Kidney tubule cell (primary cell): ENCODE measurements around the gene PLPPR3.

Source experiments
- DNase-seq: peaks from one replicate; pipeline ENCODE4 v3.0.0-alpha.2; 2018; ENCODE audit warnings: low spot score

Gene PLPPR3

GRCh38 chr19:810077-810855 lies 11.5 kb downstream of the PLPPR3 start:
- DNase-seq, result no peak

GRCh38 chr19:808423-808775 lies 13.4 kb downstream of the PLPPR3 start:
- no peak for DNase-seq

DNA sequence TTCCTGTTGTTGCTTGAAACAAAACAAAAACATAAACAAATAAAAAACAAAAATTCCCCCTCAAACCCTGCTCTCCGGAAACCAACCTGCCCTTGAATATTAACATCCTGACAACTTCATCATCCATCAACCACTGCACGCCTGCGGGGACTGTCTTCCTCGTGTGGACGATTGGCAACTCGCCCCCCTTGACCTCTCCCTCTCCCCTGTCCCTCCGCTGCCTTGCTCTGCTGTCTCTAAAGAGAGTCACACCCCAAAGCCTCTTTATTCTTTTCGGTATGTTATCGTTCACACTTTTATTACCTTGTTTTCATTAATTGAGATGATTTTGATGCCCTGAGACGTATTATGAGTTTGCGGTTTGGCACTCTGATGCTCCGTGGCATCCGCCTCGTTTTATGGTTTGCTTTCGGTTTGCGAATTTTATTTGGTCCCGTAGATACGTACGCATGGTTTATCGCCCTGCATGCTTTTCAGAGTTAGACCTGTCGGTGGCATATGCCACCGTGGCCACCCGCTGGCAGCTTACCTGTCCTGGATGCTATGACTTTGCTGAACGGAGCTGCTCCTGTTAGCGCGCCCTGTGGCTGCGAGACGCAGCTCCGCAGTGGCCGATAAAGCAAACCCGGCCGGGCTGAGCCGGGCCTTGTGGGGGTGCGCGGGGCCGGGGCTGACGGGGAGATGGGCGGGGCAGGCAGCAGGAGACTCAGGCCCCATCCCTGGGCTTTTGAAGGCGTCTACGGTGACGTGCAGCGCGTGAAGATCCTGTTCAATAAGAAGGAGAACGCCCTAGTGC lies 13.9 kb downstream of the PLPPR3 start:
- no peak for DNase-seq

GRCh38 chr19:806815-807421 lies 14.8 kb downstream of the PLPPR3 start:
- no peak for DNase-seq

DNA sequence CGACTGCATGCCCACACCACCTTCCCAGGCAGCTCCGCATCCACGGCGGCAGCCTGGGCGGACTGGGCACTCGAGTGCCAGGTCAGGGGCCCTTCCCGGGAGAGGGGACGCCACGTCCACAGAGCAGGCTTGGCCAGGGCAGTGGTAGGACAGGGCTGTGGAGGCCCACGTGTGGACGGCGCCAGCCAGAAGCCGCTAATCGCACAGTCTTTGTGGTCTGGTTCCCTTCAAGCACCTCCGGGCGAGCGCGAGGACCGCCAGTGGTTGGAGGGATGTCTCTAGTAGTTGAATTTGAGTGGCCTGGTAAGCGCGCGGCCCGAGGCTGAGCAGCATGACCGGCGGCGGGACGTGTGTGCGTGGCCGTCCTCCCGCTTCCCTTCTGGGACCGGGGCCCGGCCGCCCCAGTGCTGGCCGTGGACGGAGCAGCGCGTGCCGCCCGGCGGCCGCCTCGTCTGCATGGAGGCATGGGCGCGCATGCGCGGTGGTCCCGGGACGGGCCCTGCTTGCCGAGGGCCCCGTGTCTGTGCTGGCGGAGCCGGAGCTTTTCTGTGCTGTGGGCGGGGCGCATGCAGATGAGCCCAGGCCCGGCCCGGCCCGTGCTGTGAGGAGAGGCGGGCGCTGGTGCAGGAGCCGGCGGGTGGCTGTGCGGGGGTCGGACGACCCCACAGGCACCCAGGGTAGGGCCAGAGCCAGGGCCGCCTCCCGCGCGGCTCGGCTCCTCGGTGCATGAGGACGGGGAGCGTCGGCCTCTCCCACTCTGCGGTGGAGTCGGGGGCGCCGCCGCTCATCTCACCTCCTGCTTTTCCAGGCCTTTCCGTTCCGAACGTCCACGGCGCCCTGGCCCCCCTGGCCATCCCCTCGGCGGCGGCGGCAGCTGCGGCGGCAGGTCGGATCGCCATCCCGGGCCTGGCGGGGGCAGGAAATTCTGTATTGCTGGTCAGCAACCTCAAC lies 15.9 kb downstream of the PLPPR3 start:
- no peak for DNase-seq

DNA sequence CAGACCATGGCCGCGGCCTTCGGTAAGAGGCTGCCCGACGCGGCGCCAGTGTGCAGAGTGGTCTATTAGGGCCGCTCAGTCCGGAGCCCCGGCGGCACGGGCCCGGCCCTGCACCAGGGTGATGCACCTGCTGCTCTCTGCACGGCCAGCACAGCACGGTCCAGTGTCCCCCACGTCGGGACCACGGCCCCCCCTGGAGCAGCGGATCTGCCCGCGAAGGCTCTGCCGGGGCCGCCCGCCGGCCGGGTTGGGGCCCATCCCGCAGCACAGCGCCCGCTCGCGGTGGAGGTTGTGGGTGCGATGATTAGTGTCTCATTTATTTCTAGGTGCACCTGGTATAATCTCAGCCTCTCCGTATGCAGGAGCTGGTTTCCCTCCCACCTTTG lies 16.6 kb downstream of the PLPPR3 start:
- DNase-seq, result no peak

DNA sequence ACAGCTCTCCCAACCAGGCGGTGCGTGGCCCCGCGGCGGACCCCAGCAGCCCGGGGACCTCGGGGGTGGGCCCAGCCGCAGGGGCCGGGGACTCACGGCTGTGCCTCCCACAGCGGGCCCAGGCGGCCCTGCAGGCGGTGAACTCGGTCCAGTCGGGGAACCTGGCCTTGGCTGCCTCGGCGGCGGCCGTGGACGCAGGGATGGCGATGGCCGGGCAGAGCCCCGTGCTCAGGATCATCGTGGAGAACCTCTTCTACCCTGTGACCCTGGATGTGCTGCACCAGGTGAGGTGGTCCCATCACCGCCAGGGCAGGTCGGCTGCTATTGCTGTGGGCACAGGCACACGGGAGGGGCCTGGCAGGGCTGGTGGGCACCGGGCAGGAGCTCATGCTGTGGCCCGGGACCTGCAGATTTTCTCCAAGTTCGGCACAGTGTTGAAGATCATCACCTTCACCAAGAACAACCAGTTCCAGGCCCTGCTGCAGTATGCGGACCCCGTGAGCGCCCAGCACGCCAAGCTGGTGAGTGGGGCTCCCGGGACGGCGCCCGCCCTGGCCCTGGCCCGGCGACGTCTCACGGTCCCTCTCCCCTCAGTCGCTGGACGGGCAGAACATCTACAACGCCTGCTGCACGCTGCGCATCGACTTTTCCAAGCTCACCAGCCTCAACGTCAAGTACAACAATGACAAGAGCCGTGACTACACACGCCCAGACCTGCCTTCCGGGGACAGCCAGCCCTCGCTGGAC lies 17.2 kb downstream of the PLPPR3 start:
- DNase-seq, result no peak

DNA sequence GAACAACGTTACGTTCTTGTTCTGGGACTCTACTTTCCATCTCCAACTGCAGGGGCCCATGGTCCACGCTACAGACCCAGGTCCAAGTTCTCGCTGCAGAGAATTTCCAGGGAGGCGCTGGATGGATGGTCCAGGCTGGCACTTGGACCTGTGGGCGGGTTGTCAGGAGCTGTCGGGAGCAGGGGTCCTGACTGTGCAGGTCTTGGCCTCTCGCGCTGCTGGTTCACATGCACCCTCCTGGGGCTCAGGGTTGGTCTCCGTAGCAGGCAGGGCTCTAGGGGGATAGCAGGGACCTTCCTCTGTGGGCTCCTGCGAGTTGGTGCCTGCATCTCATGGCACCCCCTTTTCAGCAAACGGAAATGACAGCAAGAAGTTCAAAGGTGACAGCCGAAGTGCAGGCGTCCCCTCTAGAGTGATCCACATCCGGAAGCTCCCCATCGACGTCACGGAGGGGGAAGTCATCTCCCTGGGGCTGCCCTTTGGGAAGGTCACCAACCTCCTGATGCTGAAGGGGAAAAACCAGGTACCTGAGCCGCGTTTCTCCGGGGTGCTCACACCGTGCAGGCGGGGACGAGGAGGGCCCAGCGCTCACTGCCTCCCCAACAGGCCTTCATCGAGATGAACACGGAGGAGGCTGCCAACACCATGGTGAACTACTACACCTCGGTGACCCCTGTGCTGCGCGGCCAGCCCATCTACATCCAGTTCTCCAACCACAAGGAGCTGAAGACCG lies 17.9 kb downstream of the PLPPR3 start:
- DNase-seq, result no peak

DNA sequence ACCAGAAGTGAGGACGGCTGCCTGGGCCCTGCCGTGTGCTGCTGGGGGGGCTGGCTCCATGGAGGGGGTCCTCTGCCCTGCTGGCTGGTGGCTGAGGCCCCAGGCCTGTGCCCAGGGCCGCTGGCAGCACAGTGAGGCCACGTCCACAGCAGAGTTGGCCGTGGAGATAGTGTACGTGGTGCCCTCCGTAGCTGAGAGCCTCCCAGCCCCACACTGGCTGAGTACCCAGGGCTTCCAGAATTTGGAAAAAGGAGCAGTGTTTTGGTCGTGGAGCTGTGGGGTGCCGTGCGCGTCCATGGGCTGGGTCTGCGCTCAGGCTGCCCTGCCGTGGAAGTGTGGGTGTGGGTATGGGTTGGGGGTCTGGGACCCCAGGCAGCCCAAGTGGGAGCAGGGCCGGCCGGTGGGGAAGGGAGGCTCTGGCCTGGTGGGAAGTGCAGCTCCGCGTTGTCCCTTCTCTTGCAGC lies 18.6 kb downstream of the PLPPR3 start:
- DNase-seq, result no peak

DNA sequence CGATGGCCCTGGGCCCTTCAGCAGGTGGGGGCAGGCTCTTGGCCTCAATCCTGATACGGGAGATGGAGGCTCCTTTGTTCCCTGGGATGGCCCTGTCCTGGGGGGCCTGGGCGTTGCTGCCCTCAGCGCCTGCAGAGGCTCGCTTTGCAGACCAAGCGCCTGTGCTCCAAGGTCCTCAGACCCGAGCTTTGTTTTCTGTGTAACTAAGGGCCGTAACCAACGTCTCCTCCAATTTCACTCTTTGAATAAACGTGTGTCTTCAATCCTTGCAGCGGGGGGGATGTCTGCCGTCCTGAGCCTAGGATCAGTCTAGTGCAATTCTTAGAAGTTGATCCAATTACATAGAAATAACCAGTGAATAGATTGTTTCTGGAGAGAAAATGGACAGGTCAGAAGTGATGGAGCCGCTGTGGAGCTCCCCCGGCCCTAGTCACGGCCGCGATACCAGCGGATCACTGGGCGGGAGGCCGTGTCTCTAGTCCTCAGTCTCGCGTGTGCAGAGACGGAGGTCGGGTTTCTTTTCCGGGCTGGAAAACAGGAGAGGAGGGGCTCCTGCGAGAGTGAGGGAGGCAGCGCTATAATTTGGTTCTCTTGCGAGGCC lies 19.2 kb downstream of the PLPPR3 start:
- no peak for DNase-seq

GRCh38 chr19:801861-802497 lies 19.8 kb downstream of the PLPPR3 start:
- DNase-seq, result peak; percentile 26

GRCh38 chr19:801030-801860 lies 20.5 kb downstream of the PLPPR3 start:
- peak; percentile 66 for DNase-seq

- DNase-seq, result peak; percentile 57
Observed at GRCh38 chr19:800360-801029, 21.3 kb downstream of the PLPPR3 start.

GRCh38 chr19:799076-799881 lies 22.5 kb downstream of the PLPPR3 start:
- DNase-seq, result peak; percentile 56

- DNase-seq, result peak; percentile 71
Observed at GRCh38 chr19:798415-799075, 23.2 kb downstream of the PLPPR3 start.
